Measurements from ENCODE around the gene UBE2E1. TPM values are rescaled to one million over a fixed set of nuclear protein-coding genes. Genes with fewer than 3 reads are reported as not detected.

Gene UBE2E1
- total and polyA plus RNA-seq, 2 donors (not counting 1 experiment from before 2014, with no cell fraction given), result 129 to 174 TPM

DNA sequence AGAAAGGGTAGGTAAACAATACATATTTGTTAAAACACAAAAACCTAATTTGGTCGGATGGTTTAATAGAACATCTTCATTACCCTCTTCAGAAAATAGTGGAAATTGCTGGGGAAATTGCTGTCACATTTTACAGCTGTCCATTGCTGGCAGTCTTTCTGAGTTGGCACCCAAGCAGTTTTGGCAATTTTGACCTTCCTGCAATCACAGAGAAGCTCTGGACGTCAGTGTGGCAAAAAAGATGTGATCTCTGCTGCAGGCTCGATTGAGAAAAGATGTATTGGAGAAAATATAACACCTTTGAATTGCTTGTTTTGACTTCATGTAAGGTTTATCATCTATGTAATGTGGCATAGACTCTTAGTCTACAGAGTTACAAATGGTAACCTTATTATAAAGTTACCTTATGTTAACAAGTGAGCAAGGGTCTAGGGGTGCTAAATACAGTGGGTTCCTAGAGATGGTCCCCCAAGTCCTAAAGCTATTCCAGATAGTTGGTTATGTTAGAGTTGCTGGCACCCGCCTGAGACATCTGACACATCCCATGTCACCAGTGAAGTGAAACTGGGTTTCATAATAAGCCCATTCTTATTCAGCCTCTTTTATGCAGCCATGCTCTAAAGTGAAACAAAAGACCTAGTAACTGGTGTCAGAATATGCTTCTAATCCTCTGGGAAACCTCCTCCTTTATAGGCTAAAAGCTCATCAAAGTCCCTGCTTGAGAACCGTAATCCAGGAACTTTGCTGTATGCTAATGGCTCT lies 14.0 kb downstream of the UBE2E1 start:
- H4K20me1 ChIP-seq (ENCODE audit: control insufficient read depth, extremely low read depth, insufficient read depth, low read length), result peaks cover 3% of the 10 kb centered on the region
- peaks cover 15% of the 10 kb centered on the region for H3K79me2 ChIP-seq (ENCODE audit: control insufficient read depth, insufficient read depth, low read length)
- no peak overlapping the region for H3K4me3 ChIP-seq (replicated peaks in 1 of 4; ENCODE audit: control extremely low read depth in 1 of 4, insufficient read depth in 1 of 4, low read depth in 3 of 4, low read length in 4 of 4)
- no peaks in the 10 kb centered on the region for H3K27me3 ChIP-seq (ENCODE audit: control insufficient read depth, insufficient read depth, low read length)
- no peak overlapping the region for H3K9ac ChIP-seq (ENCODE audit: insufficient read depth, low read length)
- no peak for DNase-seq (ENCODE audit: low read depth in 2 of 2)
- no peaks in the 10 kb centered on the region for H3K4me1 ChIP-seq (ENCODE audit: control insufficient read depth, extremely low read depth, insufficient read depth, low read length)
- no peaks in the 10 kb centered on the region for H3K36me3 ChIP-seq (ENCODE audit: control insufficient read depth, insufficient read depth, low read length)
- no peak overlapping the region for H2AFZ ChIP-seq (ENCODE audit: low read length)
- no peaks in the 10 kb centered on the region for H3K9me3 ChIP-seq (ENCODE audit: control insufficient read depth, insufficient read depth, low read depth, low read length)
- TF ChIP-seq EZH2 (IDR thresholded peaks at IDR 0.05; ENCODE audit: low read length, missing control alignments), result no peak
- TF ChIP-seq, protein P1, sequence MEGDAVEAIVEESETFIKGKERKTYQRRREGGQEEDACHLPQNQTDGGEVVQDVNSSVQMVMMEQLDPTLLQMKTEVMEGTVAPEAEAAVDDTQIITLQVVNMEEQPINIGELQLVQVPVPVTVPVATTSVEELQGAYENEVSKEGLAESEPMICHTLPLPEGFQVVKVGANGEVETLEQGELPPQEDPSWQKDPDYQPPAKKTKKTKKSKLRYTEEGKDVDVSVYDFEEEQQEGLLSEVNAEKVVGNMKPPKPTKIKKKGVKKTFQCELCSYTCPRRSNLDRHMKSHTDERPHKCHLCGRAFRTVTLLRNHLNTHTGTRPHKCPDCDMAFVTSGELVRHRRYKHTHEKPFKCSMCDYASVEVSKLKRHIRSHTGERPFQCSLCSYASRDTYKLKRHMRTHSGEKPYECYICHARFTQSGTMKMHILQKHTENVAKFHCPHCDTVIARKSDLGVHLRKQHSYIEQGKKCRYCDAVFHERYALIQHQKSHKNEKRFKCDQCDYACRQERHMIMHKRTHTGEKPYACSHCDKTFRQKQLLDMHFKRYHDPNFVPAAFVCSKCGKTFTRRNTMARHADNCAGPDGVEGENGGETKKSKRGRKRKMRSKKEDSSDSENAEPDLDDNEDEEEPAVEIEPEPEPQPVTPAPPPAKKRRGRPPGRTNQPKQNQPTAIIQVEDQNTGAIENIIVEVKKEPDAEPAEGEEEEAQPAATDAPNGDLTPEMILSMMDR (conservative IDR thresholded peaks at IDR 0.05 in 1 of 2, IDR thresholded peaks at IDR 0.05 in 1 of 2; ENCODE audit: low read depth in 1 of 2, low read length in 2 of 2), result no peak
- H3K4me2 ChIP-seq (ENCODE audit: extremely low read depth, insufficient read depth, low read length), result no peak overlapping the region
- H3K27ac ChIP-seq (ENCODE audit: insufficient read depth, low read length), result no peak overlapping the region

DNA sequence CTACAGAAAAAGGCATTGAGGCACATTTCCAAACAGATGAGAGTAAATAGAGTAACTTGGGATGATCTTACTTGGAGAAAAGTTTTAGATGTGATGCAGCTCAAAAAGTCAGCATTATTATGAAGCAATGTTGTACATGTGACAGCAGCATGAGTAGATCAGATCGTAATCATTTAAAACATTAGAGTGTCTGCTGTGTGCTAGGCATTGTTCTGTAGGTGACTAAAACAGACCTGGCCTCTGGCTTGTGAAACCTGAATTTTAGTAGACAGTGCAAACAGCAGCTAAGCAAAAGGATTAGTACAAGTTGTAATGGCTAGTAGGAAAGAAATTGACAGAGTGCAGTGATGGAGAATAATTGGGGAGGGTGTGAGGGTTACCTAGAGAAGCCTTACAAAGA lies 15.1 kb downstream of the UBE2E1 start:
- no peak for DNase-seq (ENCODE audit: low read depth in 2 of 2)
- no peak overlapping the region for H3K27ac ChIP-seq (ENCODE audit: insufficient read depth, low read length)
- H3K79me2 ChIP-seq (ENCODE audit: control insufficient read depth, insufficient read depth, low read length), result peaks cover 14% of the 10 kb centered on the region
- no peak overlapping the region for H3K4me3 ChIP-seq (replicated peaks in 1 of 4; ENCODE audit: control extremely low read depth in 1 of 4, insufficient read depth in 1 of 4, low read depth in 3 of 4, low read length in 4 of 4)
- no peak overlapping the region for H3K4me2 ChIP-seq (ENCODE audit: extremely low read depth, insufficient read depth, low read length)
- no peak overlapping the region for H2AFZ ChIP-seq (ENCODE audit: low read length)
- H3K9ac ChIP-seq (ENCODE audit: insufficient read depth, low read length), result no peak overlapping the region
- no peaks in the 10 kb centered on the region for H3K27me3 ChIP-seq (ENCODE audit: control insufficient read depth, insufficient read depth, low read length)
- TF ChIP-seq, protein P1 (conservative IDR thresholded peaks at IDR 0.05 in 1 of 2, IDR thresholded peaks at IDR 0.05 in 1 of 2; ENCODE audit: low read depth in 1 of 2, low read length in 2 of 2), result no peak
- no peak for TF ChIP-seq EZH2 (IDR thresholded peaks at IDR 0.05; ENCODE audit: low read length, missing control alignments)
- H3K36me3 ChIP-seq (ENCODE audit: control insufficient read depth, insufficient read depth, low read length), result no peaks in the 10 kb centered on the region
- H3K9me3 ChIP-seq (ENCODE audit: control insufficient read depth, insufficient read depth, low read depth, low read length), result no peaks in the 10 kb centered on the region
- H3K4me1 ChIP-seq (ENCODE audit: control insufficient read depth, extremely low read depth, insufficient read depth, low read length), result no peaks in the 10 kb centered on the region
- H4K20me1 ChIP-seq (ENCODE audit: control insufficient read depth, extremely low read depth, insufficient read depth, low read length), result peaks cover 3% of the 10 kb centered on the region

DNA sequence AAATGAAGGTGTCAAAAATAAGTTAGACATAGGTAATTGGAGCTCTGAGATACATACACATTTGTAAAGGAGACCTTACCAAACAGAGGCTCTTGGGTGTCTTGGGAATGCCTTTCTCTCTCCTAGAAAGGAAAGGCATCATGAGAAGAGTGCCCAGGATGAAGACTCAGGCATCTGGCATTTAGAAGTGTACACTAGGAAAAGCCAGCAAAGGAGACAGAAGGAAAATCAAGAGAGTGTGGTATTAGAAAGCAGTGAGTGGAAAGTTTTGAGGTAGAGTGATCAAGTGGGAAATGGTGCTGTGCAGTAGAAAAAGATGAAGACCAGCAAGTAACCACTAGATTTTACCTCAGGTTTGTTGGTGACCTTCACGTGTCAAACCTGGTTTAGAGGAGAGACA lies 16.1 kb downstream of the UBE2E1 start:
- no peaks in the 10 kb centered on the region for H3K27me3 ChIP-seq (ENCODE audit: control insufficient read depth, insufficient read depth, low read length)
- no peak overlapping the region for H2AFZ ChIP-seq (ENCODE audit: low read length)
- no peaks in the 10 kb centered on the region for H3K9me3 ChIP-seq (ENCODE audit: control insufficient read depth, insufficient read depth, low read depth, low read length)
- H3K4me1 ChIP-seq (ENCODE audit: control insufficient read depth, extremely low read depth, insufficient read depth, low read length), result no peaks in the 10 kb centered on the region
- H3K4me2 ChIP-seq (ENCODE audit: extremely low read depth, insufficient read depth, low read length), result no peak overlapping the region
- H3K4me3 ChIP-seq (replicated peaks in 1 of 4; ENCODE audit: control extremely low read depth in 1 of 4, insufficient read depth in 1 of 4, low read depth in 3 of 4, low read length in 4 of 4), result no peak overlapping the region
- no peak for DNase-seq (ENCODE audit: low read depth in 2 of 2)
- H3K36me3 ChIP-seq (ENCODE audit: control insufficient read depth, insufficient read depth, low read length), result no peaks in the 10 kb centered on the region
- no peak overlapping the region for H3K27ac ChIP-seq (ENCODE audit: insufficient read depth, low read length)
- no peak overlapping the region for H3K9ac ChIP-seq (ENCODE audit: insufficient read depth, low read length)
- H4K20me1 ChIP-seq (ENCODE audit: control insufficient read depth, extremely low read depth, insufficient read depth, low read length), result peaks cover 3% of the 10 kb centered on the region
- peaks cover 15% of the 10 kb centered on the region for H3K79me2 ChIP-seq (ENCODE audit: control insufficient read depth, insufficient read depth, low read length)
- TF ChIP-seq, protein P1 (conservative IDR thresholded peaks at IDR 0.05 in 1 of 2, IDR thresholded peaks at IDR 0.05 in 1 of 2; ENCODE audit: low read depth in 1 of 2, low read length in 2 of 2), result no peak
- TF ChIP-seq EZH2 (IDR thresholded peaks at IDR 0.05; ENCODE audit: low read length, missing control alignments), result no peak

All from fibroblast of lung (primary cell).